Keratinocyte (primary cell): ENCODE results near the gene AZU1. TPM values are rescaled to one million over a fixed set of nuclear protein-coding genes. Genes with fewer than 3 reads are reported as not detected.
A peak's percentile ranks its signal among the peaks of the same experiment; 100 is the strongest.

Experiments used
- DNase-seq: peaks from one replicate; pipeline ENCODE4 v3.0.0-alpha.2; 2011; ENCODE audit warnings: low read depth, missing footprints, low spot score
- FAIRE-seq: peaks from 2 replicates; lab custom pipeline; 2011; peaks lifted over from hg19 to GRCh38; lab: Jason Lieb, UNC
- H2AFZ ChIP-seq: 2 replicates; pipeline ENCODE4 v1.6.0; 2012; ENCODE audit warnings: low read length, control low read depth, inconsistent platforms; ENCODE audit not compliant: control insufficient read depth
- H3K27ac ChIP-seq: 2 replicates; pipeline ENCODE4 v1.5.1; 2011; ENCODE audit warnings: low read length; ENCODE audit not compliant: control insufficient read depth, insufficient read depth
- H3K27me3 ChIP-seq: 3 replicates; pipeline ENCODE4 v1.6.0; 2011; ENCODE audit warnings: low read length; ENCODE audit not compliant: control insufficient read depth, insufficient read depth; ENCODE audit errors: extremely low read depth
- H3K36me3 ChIP-seq, 2 experiments: 2 replicates in 1 of 2; 3 replicates in 1 of 2; pipeline ENCODE4 v1.5.1; 2011; ENCODE audit warnings: low read length in 2 of 2, mild to moderate bottlenecking in 1 of 2; ENCODE audit not compliant: control insufficient read depth in 2 of 2, insufficient read depth in 2 of 2; ENCODE audit errors: extremely low read depth in 1 of 2
- H3K4me1 ChIP-seq: 3 replicates; pipeline ENCODE4 v1.5.1; 2011; ENCODE audit warnings: low read length; ENCODE audit not compliant: control insufficient read depth, insufficient read depth; ENCODE audit errors: extremely low read depth
- H3K4me2 ChIP-seq: 3 replicates; pipeline ENCODE4 v1.6.0; 2011; ENCODE audit warnings: low read depth, low read length; ENCODE audit not compliant: control insufficient read depth, insufficient read depth; ENCODE audit errors: extremely low read depth
- H3K4me3 ChIP-seq, 3 experiments: fragments of 200-600 bp in 1 of 3; sonication (generic) in 1 of 3; 2 replicates in 2 of 3; 3 replicates in 1 of 3; pipeline ENCODE4 v1.5.1; 2011 to 2016; ENCODE audit warnings: low read length in 3 of 3, mild to moderate bottlenecking in 3 of 3, control low read depth in 2 of 3, inconsistent platforms in 1 of 3, low read depth in 1 of 3, mixed read lengths in 1 of 3, mixed run types in 1 of 3, moderate library complexity in 1 of 3; ENCODE audit not compliant: control insufficient read depth in 2 of 3, insufficient read depth in 2 of 3; ENCODE audit errors: extremely low read depth in 1 of 3
- H3K79me2 ChIP-seq: 2 replicates; pipeline ENCODE4 v1.6.0; 2012; ENCODE audit warnings: low read length; ENCODE audit not compliant: control insufficient read depth, insufficient read depth
- H3K9ac ChIP-seq: 3 replicates; pipeline ENCODE4 v1.6.0; 2011; ENCODE audit warnings: low read length; ENCODE audit not compliant: control insufficient read depth, insufficient read depth; ENCODE audit errors: extremely low read depth
- H3K9me1 ChIP-seq: 3 replicates; pipeline ENCODE4 v1.6.0; 2011; ENCODE audit warnings: low read length; ENCODE audit not compliant: control insufficient read depth, insufficient read depth; ENCODE audit errors: extremely low read depth
- H3K9me3 ChIP-seq: 2 replicates; pipeline ENCODE4 v1.5.1; 2012; ENCODE audit warnings: low read depth, low read length; ENCODE audit not compliant: control insufficient read depth
- H4K20me1 ChIP-seq: 3 replicates; pipeline ENCODE4 v1.6.0; 2011; ENCODE audit warnings: low read length; ENCODE audit not compliant: control insufficient read depth, insufficient read depth; ENCODE audit errors: extremely low read depth
- EZH2 ChIP-seq: IDR thresholded peaks from one replicate; pipeline ENCODE4 v1.6.1; 2012; ENCODE audit warnings: inconsistent platforms, mild to moderate bottlenecking, low read length, moderate library complexity
- dilution Hi-C: fragments of 300-500 bp; cut with MboI; formaldehyde crosslinking; loops from one replicate; pipeline ENCODE4 v1.7.0; 2020; ENCODE audit warnings: low sequenced_read_pairs; ENCODE audit not compliant: extremely low pct_ligation_motif_present
- polyA plus RNA-seq, 5 experiments: library from polyadenylated mRNA; depleted of rRNA in 3 of 5; stranded (reverse) in 3 of 5; stranded (forward) in 1 of 5; unstranded in 1 of 5; fragments of >200 nt; gene quantifications; 1 replicate in 1 of 5; 2 replicates in 3 of 5; 3 replicates in 1 of 5; pipeline versions ENCODE4 v1.2.1 to v1.2.3, GENCODE V29; 2011 to 2012; ENCODE audit warnings: missing spikeins in 2 of 5, low read depth in 1 of 5, low replicate concordance in 1 of 5
- TF ChIP-seq, protein P1 (sequence below), 3 experiments: IDR thresholded peaks in 1 of 3; conservative IDR thresholded peaks in 1 of 3; optimal IDR thresholded peaks in 1 of 3; 2 replicates in 2 of 3; 3 replicates in 1 of 3; pipeline versions ENCODE3 to v1.5.1; 2011; ENCODE audit warnings: low read length in 3 of 3, mild to moderate bottlenecking in 3 of 3, moderate library complexity in 2 of 3, control low read depth in 1 of 3, inconsistent platforms in 1 of 3; ENCODE audit not compliant: insufficient read depth in 2 of 3; ENCODE audit errors: extremely low read depth in 1 of 3

Gene AZU1
- polyA plus RNA-seq, 1 donor (not counting 4 experiments of a cell fraction or from before 2014, with no cell fraction given): not detected

DNA sequence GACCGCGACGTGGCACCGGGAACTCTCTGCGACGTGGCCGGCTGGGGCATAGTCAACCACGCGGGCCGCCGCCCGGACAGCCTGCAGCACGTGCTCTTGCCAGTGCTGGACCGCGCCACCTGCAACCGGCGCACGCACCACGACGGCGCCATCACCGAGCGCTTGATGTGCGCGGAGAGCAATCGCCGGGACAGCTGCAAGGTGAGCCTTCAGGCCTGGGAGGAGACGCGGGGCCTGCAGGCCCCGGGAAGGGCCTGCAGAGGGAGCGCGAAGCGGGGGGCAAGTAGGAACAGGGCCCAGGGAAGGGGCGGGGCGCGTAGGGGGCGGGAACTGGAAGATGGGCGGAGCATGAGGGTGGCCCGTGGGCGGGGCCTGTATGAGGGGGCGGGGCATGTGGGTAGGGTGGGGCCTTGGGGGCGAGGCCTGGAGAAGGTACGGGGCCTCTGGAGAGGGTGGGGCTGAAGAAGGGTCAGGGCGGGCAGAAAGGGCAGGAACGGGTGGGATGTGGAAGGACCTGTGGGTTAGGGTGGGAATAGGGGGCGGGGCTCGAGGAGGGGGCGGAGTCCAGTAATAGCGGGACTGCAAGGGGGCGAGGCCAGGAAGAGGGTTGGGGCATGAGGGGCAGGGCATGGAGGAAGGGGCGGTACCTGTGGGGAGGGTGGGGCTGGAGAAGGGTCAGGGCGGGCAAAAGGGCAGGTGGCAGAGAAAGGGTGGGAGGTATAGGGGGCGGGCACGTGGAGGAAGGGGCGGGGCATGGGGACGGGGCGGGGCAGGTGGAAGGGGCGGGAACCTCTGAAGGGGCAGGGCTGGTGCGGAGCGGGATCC is 34.3 kb downstream of the AZU1 start:
- dilution Hi-C loops: no loop called here
- TF ChIP-seq, protein P1, sequence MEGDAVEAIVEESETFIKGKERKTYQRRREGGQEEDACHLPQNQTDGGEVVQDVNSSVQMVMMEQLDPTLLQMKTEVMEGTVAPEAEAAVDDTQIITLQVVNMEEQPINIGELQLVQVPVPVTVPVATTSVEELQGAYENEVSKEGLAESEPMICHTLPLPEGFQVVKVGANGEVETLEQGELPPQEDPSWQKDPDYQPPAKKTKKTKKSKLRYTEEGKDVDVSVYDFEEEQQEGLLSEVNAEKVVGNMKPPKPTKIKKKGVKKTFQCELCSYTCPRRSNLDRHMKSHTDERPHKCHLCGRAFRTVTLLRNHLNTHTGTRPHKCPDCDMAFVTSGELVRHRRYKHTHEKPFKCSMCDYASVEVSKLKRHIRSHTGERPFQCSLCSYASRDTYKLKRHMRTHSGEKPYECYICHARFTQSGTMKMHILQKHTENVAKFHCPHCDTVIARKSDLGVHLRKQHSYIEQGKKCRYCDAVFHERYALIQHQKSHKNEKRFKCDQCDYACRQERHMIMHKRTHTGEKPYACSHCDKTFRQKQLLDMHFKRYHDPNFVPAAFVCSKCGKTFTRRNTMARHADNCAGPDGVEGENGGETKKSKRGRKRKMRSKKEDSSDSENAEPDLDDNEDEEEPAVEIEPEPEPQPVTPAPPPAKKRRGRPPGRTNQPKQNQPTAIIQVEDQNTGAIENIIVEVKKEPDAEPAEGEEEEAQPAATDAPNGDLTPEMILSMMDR (optimal IDR thresholded peaks at IDR 0.05 in 1 of 3, IDR thresholded peaks at IDR 0.05 in 1 of 3, conservative IDR thresholded peaks at IDR 0.05 in 1 of 3; ENCODE audit: extremely low read depth in 1 of 3, insufficient read depth in 2 of 3, low read length in 3 of 3): peak in 2 of 3 experiments; percentile 37 to 50
- TF ChIP-seq EZH2: no peak
- H3K9me1 ChIP-seq: no peaks in the 10 kb centered on the region
- H3K27me3 ChIP-seq: peaks cover 12% of the 10 kb centered on the region
- H4K20me1 ChIP-seq: no peaks in the 10 kb centered on the region
- no peak overlapping the region for H3K27ac ChIP-seq
- no peaks in the 10 kb centered on the region for H3K36me3 ChIP-seq
- no peaks in the 10 kb centered on the region for H3K9me3 ChIP-seq
- peak overlapping the region; percentile 37 for H3K4me2 ChIP-seq
- H3K9ac ChIP-seq: no peak overlapping the region
- no peaks in the 10 kb centered on the region for H3K79me2 ChIP-seq
- peaks cover 3% of the 10 kb centered on the region for H3K4me1 ChIP-seq
- H2AFZ ChIP-seq: no peak overlapping the region
- FAIRE-seq: no peak
- no peak for DNase-seq
- no peak overlapping the region for H3K4me3 ChIP-seq

DNA sequence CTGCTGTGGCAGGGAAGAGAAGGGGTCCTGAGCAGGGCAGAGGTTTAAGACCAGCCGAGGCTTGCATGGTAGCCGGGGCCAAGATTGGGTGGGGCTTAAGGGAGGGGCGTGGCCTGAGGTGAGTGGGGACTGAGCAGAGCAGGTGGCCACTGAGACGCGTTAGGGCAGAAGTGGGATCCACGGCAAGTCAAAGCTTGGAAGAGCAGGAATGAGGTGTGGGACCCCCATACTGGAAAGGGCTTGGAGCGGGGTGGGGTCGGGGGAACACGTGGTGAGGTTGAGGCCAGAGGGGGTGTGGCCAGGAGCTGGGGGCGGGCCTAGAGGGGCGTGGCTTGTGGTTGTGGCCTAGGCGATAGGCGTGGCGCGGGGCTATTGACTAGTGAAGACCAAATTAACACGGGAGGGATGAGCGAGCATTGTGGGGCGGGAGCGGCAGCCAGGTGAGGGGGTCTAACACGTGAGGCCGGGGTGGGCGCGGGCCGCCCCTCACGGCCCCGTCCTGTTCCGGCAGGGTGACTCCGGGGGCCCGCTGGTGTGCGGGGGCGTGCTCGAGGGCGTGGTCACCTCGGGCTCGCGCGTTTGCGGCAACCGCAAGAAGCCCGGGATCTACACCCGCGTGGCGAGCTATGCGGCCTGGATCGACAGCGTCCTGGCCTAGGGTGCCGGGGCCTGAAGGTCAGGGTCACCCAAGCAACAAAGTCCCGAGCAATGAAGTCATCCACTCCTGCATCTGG is 35.1 kb downstream of the AZU1 start:
- Histone ChIP-seq H3K27ac (no peak overlapping the region), H3K79me2 (no peaks in the 10 kb centered on the region), H3K4me2 (peak overlapping the region; percentile 32), H3K9me1 (no peaks in the 10 kb centered on the region), H2AFZ (no peak overlapping the region), H4K20me1 (no peaks in the 10 kb centered on the region), H3K9me3 (no peaks in the 10 kb centered on the region), H3K36me3 (peaks cover 0 to 2% of the 10 kb centered on the region in 2 experiments), H3K4me1 (peaks cover 3% of the 10 kb centered on the region), H3K27me3 (peaks cover 12% of the 10 kb centered on the region), H3K9ac (no peak overlapping the region), H3K4me3 (no peak overlapping the region)
- dilution Hi-C loops: no loop called here
- DNase-seq: no peak
- FAIRE-seq: peak; percentile 55
- TF ChIP-seq, protein P1 (optimal IDR thresholded peaks at IDR 0.05 in 1 of 3, IDR thresholded peaks at IDR 0.05 in 1 of 3, conservative IDR thresholded peaks at IDR 0.05 in 1 of 3; ENCODE audit: extremely low read depth in 1 of 3, insufficient read depth in 2 of 3, low read length in 3 of 3): no peak
- TF ChIP-seq EZH2: no peak
